ENCODE results near the gene EML6.
A peak's percentile ranks its signal among the peaks of the same experiment; 100 is the strongest.

The EML6 gene

GRCh38 chr2:54924121-54924520, 200.7 kb downstream of the EML6 start:
- Mint-ChIP-seq H3K27ac (no peak overlapping the region), H3K36me3 (peaks cover 39% of the 10 kb centered on the region), H3K4me1 (no peaks in the 10 kb centered on the region), H3K9me3 (peaks cover 7% of the 10 kb centered on the region), H3K27me3 (no peaks in the 10 kb centered on the region), H3K4me3 (no peak overlapping the region)
- no peak for ATAC-seq

DNA sequence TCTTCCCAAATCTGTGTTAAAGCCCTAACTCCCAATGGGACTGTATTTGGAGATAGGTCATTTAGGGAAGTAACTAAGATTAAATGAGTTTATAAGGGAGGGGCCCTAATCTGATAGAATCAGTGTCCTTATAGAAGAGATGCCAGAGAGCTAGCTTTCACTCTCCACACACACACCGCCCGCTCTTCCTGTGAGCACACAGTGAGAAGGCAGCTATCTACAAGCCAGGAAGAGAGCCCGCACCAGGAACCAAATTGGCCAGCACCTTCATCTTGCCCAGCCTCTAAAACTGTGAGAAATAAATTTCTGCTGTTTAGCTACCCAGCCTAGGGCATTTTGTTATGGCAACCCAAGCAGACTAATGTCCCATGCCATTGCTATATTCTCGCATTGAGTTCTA, 201.6 kb downstream of the EML6 start:
- Mint-ChIP-seq H3K4me1 (no peaks in the 10 kb centered on the region), H3K9me3 (peaks cover 7% of the 10 kb centered on the region), H3K27ac (no peak overlapping the region), H3K4me3 (no peak overlapping the region), H3K27me3 (no peaks in the 10 kb centered on the region), H3K36me3 (peaks cover 31% of the 10 kb centered on the region)
- ATAC-seq = no peak

DNA sequence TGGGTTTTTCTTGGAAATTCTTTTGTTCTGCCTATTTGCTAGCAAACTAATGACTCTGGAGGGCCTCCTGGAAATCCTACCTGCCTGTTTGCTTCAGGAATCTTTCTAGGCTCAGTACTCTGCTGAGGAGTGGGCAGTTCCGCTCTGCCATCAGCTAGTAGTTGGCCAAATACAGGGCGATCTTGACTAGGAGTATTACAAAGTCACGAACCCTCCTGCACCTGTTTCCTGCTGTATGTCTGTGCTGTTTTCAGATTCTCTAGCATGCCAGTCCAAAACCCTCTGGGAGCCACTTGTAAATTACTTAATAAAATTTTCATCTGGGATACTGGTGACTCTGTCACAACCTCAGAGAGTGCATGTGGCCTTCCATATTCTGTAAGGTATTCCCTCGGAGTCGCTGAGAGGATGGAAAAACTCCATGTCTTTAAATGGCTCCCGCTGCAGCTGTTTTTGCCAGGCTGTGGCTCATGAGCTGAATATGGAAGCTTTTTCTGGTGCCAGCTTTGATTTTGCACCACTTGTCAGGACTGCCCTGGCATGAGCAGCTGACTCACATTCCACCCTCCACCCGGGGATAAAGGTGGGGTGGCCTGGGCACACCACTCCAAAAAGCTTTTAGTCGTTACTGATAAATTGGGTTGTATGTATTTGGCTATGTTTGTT, 203.8 kb downstream of the EML6 start:
- Mint-ChIP-seq H3K36me3 (peaks cover 19% of the 10 kb centered on the region), H3K27me3 (no peaks in the 10 kb centered on the region), H3K27ac (no peak overlapping the region), H3K4me1 (no peaks in the 10 kb centered on the region), H3K4me3 (no peak overlapping the region), H3K9me3 (no peaks in the 10 kb centered on the region)
- no peak for ATAC-seq

GRCh38 chr2:54927751-54928615, 204.5 kb downstream of the EML6 start:
- H3K36me3 Mint-ChIP-seq = peaks cover 22% of the 10 kb centered on the region
- H3K4me3 Mint-ChIP-seq = no peak overlapping the region
- no peaks in the 10 kb centered on the region for H3K9me3 Mint-ChIP-seq
- H3K27ac Mint-ChIP-seq = no peak overlapping the region
- no peaks in the 10 kb centered on the region for H3K4me1 Mint-ChIP-seq
- no peak for ATAC-seq
- no peaks in the 10 kb centered on the region for H3K27me3 Mint-ChIP-seq

GRCh38 chr2:54928719-54929118, 205.3 kb downstream of the EML6 start:
- H3K27ac Mint-ChIP-seq = no peak overlapping the region
- H3K9me3 Mint-ChIP-seq = no peaks in the 10 kb centered on the region
- no peak overlapping the region for H3K4me3 Mint-ChIP-seq
- no peak for ATAC-seq
- H3K36me3 Mint-ChIP-seq = peaks cover 22% of the 10 kb centered on the region
- H3K27me3 Mint-ChIP-seq = no peaks in the 10 kb centered on the region
- H3K4me1 Mint-ChIP-seq = no peaks in the 10 kb centered on the region

- Mint-ChIP-seq H3K27me3 (no peaks in the 10 kb centered on the region), H3K9me3 (no peaks in the 10 kb centered on the region), H3K27ac (no peak overlapping the region), H3K4me1 (no peaks in the 10 kb centered on the region), H3K36me3 (peaks cover 22% of the 10 kb centered on the region), H3K4me3 (no peak overlapping the region)
- ATAC-seq = no peak
These were observed 208.0 kb downstream of the EML6 start for GRCh38 chr2:54931473-54931872.

- Mint-ChIP-seq H3K27ac (no peak overlapping the region), H3K9me3 (no peaks in the 10 kb centered on the region), H3K4me1 (no peaks in the 10 kb centered on the region), H3K36me3 (peaks cover 10% of the 10 kb centered on the region), H3K27me3 (no peaks in the 10 kb centered on the region), H3K4me3 (no peak overlapping the region)
- no peak for ATAC-seq
These were observed 211.9 kb downstream of the EML6 start for GRCh38 chr2:54935389-54935788.

GRCh38 chr2:54936766-54937165, 213.3 kb downstream of the EML6 start:
- Mint-ChIP-seq H3K4me1 (no peaks in the 10 kb centered on the region), H3K4me3 (no peak overlapping the region), H3K27ac (no peak overlapping the region), H3K9me3 (no peaks in the 10 kb centered on the region), H3K36me3 (peaks cover 10% of the 10 kb centered on the region), H3K27me3 (no peaks in the 10 kb centered on the region)
- ATAC-seq = no peak

GRCh38 chr2:54939446-54940118, 216.1 kb downstream of the EML6 start:
- no peaks in the 10 kb centered on the region for H3K9me3 Mint-ChIP-seq
- no peak for ATAC-seq

DNA sequence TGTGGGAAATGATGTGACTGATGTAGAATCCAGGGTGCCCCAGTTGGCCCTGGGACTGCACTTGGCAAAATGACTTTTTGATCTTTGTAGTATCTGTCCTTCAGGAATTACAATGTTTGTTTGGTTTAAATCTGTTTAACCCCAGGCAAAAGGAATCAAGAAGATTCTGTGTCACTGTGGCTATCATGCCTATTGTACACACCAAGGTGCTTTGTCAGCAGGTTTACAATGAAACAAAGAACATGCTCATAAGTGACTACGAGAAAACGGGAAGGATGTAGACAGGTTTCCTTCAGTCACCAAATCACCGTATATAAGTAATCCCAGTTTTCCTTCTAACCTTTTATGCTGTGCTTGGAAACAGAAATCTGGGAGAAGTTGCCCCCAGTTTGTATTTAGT, 217.3 kb downstream of the EML6 start:
- Mint-ChIP-seq H3K36me3 (peaks cover 5% of the 10 kb centered on the region), H3K27me3 (no peaks in the 10 kb centered on the region), H3K9me3 (no peaks in the 10 kb centered on the region), H3K4me3 (no peak overlapping the region), H3K4me1 (no peaks in the 10 kb centered on the region), H3K27ac (no peak overlapping the region)
- no peak for ATAC-seq

More at GRCh38 chr2:54939446-54940118, 216.1 kb downstream of the EML6 start:
- Mint-ChIP-seq H3K4me1 (no peaks in the 10 kb centered on the region), H3K27ac (no peak overlapping the region), H3K27me3 (no peaks in the 10 kb centered on the region), H3K4me3 (no peak overlapping the region), H3K36me3 (peaks cover 5% of the 10 kb centered on the region)

DNA sequence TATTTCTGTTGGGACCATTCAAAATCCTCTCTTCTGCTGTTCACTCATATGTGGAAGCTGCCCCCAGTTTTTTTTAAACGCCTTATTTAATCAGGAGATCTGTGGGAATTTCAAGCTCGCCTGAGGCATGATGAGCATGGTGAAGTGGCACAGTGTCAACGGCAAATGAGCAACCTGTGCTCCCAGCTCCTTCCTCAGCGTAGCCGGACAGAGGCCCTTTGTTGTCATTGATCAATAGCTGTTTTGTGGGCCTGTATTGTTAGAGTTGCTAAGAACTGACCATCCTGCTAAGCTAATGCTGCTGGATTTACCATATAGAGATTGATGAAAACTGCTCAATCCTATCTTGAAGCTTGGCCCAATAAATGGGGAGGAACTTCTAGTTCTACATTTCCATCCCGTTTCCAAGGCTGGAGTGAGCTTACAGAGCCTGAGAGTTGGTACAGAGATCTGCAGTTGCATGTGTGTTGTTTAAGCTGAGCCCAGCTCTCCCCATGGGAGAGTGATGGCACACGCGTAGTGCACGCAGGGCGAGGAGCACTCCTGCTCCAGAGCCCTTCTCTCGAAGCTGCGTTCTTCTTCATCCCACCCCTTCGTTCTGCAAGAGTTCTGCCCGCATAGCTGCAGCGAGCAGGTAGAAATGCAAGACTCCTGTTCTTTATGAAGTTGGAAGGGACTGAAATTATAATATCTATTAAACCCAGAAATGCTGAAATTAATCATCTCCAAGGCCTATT, 218.0 kb downstream of the EML6 start:
- ATAC-seq = no peak
- Mint-ChIP-seq H3K9me3 (no peaks in the 10 kb centered on the region), H3K4me3 (no peak overlapping the region), H3K36me3 (peaks cover 5% of the 10 kb centered on the region), H3K27ac (no peak overlapping the region), H3K27me3 (no peaks in the 10 kb centered on the region), H3K4me1 (no peaks in the 10 kb centered on the region)

DNA sequence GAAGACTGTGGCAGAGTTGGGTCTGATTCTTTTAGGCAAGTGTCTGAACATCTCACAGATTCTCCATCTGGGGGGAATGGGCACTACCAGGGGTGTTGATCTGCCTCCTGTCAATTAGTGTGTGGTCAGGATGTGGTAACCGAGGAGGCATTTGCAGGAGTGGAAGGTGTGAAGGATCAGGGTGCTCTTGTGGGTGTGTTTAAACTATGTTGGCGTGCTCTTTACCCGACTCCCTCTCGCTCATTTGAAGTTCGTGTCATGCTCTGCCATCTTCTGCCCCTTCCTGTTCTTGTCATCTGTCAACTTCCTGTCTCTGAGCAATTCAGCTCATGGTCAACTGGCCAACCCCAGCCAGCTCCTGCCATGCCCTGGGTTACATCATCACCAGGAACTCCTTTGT, 218.9 kb downstream of the EML6 start:
- no peaks in the 10 kb centered on the region for H3K4me1 Mint-ChIP-seq
- no peaks in the 10 kb centered on the region for H3K9me3 Mint-ChIP-seq
- peaks cover 5% of the 10 kb centered on the region for H3K36me3 Mint-ChIP-seq
- no peak overlapping the region for H3K4me3 Mint-ChIP-seq
- ATAC-seq = peak; percentile 27
- no peaks in the 10 kb centered on the region for H3K27me3 Mint-ChIP-seq
- H3K27ac Mint-ChIP-seq = no peak overlapping the region

DNA sequence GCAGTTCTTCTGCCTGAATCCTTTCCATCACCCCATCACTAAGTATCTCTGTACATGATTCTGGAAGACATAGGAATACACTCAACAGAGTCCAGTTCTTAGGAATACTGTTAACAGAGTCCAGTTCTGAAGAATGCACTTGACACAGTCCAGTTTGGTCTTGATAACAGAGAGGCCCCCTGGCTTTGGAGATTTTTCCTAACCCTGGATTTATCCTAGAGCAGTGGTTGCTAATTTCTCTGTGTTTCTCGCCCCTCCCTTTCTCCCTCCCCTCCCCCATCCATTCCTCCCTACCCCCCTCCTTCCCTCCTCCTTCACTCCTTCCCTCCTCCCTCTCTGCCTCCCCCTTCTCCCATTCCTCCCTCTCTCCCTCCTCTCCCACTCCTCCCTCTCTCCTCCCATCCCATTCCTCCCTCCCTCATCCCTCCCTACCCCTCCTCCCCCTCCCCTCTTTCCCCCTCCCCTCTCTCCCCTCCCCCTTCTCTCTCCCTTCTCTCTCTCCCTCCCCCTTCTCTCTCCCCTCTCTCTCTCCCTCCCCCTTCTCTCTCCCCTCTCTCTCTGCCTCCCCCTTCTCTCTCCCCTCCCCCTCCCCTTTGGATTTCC, 221.4 kb downstream of the EML6 start:
- H3K36me3 Mint-ChIP-seq = no peaks in the 10 kb centered on the region
- no peaks in the 10 kb centered on the region for H3K9me3 Mint-ChIP-seq
- H3K4me1 Mint-ChIP-seq = no peaks in the 10 kb centered on the region
- H3K27ac Mint-ChIP-seq = no peak overlapping the region
- no peak overlapping the region for H3K4me3 Mint-ChIP-seq
- no peak for ATAC-seq
- no peaks in the 10 kb centered on the region for H3K27me3 Mint-ChIP-seq

- Mint-ChIP-seq H3K36me3 (peaks cover 1% of the 10 kb centered on the region), H3K27me3 (no peaks in the 10 kb centered on the region), H3K4me3 (no peak overlapping the region), H3K27ac (no peak overlapping the region), H3K9me3 (no peaks in the 10 kb centered on the region), H3K4me1 (no peaks in the 10 kb centered on the region)
- no peak for ATAC-seq
These were observed 222.1 kb downstream of the EML6 start for GRCh38 chr2:54945391-54946219.
